Left lobe of liver (tissue), 2 donors: ENCODE data around the gene C1orf198. TPM values are rescaled to one million over a fixed set of nuclear protein-coding genes. Genes with fewer than 3 reads are reported as not detected.
A peak's percentile ranks its signal among the peaks of the same experiment; 100 is the strongest.

Experiments used
- ATAC-seq: fragments of 200-7000 bp; cut with Tn5 transposase; one replicate; pipeline ENCODE4 v1.9.1; 2020; ENCODE audit warnings: mild to moderate bottlenecking, moderate library complexity
- DNase-seq: peaks from one replicate; pipeline ENCODE4 v3.0.0-alpha.2; 2020; ENCODE audit warnings: low spot score
- total RNA-seq: library from RNA; stranded (reverse); gene quantifications from one replicate; pipeline ENCODE4 v1.2.1, GENCODE V29; 2021
- donor health status: DM: no; HTN: no; CAD: no; lungs with moderate emphysema.
- donor health status: DM: no; HTN: yes; CAD: no.

The C1orf198 gene
- total RNA-seq, 1 donor from 2014 or later = 4.6 TPM

DNA sequence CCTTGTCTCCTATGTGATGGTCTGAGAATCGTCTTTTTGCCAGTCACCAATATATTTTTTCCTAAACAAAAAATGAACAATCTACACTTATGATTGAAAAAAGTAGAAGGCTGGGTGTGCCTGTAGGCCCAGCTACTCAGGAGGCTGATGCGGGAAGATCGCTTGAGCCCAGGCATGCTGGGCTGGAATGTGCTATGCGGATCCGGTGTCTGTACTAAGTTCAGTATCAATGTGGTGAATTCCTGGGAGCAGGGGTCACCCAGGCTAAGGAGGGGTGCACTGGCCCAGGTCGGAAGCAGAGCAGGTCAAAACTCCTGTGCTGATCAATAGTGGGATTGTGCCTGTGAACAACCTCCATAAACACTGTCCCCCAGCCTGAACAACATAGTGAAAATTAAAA, 25.7 kb upstream of the C1orf198 start:
- ATAC-seq = no peak
- DNase-seq = no peak

- DNase-seq (no peak), ATAC-seq (no peak)
Observed at GRCh38 chr1:230892018-230892491, 23.7 kb upstream of the C1orf198 start.

- no peak for DNase-seq
- ATAC-seq = no peak
Observed at GRCh38 chr1:230891413-230891812, 23.1 kb upstream of the C1orf198 start.

DNA sequence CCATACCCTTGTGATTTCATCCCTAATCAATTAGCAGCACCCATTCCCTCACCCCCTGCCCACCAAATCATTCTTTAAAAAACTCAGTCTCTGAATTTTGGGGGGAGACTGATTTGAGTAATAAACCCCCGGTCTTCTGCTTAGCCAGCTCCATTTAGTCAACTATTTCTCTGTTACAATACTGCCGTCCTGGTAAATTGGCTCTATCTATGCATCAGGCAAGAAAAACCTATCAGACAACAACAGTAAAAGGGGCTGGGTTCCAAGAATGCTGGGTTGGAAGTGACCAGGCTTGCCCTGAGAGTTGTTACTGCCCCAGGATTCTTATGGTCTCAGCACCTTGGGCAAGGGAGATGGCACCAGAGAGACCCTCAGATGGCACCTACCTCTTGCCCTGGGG, 16.3 kb upstream of the C1orf198 start:
- DNase-seq = no peak
- ATAC-seq = no peak

- DNase-seq = no peak
- no peak for ATAC-seq
Observed at GRCh38 chr1:230883967-230884366, 15.6 kb upstream of the C1orf198 start.

- DNase-seq (no peak), ATAC-seq (no peak)
Observed at GRCh38 chr1:230879778-230880177, 11.5 kb upstream of the C1orf198 start.

- ATAC-seq = no peak
- DNase-seq = no peak
Observed at GRCh38 chr1:230878591-230878990, 10.3 kb upstream of the C1orf198 start.

- no peak for ATAC-seq
- DNase-seq = no peak
Observed at GRCh38 chr1:230877924-230878590, 9.7 kb upstream of the C1orf198 start.

DNA sequence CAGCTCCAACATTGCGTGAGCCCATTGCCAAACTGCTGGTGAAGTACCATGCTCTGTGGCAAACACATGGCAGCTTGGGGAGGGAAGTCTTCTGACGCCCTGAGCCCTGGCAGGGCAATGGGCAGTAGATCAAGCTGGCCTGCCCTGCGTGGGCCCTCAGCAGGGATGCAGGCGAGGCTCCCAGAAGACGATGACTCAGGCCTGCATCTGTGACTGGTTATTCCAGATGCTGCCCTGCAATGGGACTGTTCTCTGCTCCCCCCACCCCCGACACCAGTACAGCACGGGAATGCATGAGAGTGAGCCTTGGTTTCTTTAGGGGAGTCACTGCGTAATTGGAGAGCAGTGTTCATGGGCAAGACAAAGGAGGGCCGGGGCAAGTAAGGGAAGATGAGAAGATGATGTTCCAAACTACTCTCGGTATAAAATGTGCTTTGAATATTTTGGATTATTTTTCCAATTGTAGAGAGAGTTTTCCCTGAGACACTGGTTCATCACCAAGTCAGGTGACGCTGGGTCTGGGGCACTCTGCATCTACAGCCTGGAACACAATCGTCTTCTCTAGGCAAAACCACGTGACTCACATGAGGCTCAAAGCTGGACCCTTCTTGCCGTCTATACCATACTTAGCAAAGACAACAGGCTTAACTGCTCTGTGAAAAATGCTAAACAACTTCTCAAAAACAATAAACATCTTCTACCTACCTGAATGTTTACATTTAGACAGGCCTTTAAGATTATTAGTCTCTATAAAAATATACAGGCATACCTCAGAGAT, 9.0 kb upstream of the C1orf198 start:
- ATAC-seq = no peak
- no peak for DNase-seq

DNA sequence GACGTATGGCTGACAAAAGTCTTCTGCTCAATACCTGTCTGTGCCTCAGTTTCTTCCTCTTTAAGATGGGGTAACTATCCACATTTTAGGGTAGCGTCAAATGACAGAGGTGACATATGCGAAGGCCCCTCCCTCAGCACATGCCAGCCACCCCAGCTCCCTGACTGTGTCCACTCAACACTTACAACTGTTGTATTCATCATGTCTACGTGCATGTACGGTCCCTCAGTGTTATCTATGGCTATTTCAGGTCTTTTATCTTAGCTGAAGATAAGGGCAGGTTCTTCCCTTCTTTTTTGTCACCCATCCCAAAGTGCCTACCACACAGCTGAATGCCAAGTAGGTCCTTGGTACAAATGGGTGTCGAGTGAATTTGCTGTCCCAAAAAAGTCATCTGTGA, 8.3 kb upstream of the C1orf198 start:
- DNase-seq = no peak
- ATAC-seq = no peak

DNA sequence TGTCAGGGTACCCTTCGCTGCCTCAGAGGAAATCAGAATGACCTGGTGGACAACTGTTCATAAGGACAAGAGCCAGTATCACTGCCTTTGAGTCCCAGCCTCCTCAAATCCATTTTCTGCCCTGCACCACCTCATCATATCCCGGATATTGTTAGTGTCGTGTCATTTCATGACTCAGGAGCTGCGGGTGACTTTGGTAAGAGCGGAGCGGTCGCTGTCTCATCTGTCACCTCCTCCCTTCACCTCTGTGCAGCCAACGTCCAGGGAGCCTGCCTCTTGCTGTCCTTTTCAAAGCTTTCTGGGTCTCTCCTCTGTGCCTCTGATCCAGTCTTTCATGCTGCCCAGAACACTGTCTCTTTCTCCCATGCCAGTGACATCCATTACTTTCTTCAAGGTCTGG, 7.0 kb upstream of the C1orf198 start:
- ATAC-seq (no peak), DNase-seq (no peak)

DNA sequence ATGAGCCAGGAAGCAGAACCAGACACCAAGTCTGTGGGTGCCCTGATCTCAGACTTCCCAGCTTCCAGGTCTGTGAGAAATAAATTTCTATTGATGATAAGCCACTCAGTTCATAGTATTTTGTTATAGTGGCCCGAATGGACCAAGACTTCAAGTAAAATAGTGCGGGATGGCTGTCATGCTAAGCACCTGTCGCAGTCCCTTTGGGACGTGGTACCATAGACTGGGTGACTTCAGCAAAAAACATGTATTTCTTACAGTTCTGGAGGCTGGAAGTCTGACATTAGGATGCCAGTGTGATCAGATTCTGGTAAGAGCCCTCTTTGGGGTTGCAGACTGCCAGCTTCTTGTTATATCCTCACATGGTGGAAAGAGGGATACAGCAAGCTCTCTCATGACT, 2.6 kb upstream of the C1orf198 start:
- ATAC-seq = no peak

GRCh38 chr1:230869500-230869899, 1.2 kb upstream of the C1orf198 start:
- ATAC-seq (no peak), DNase-seq (no peak)

More for the DNA sequence above, 2.6 kb upstream of the C1orf198 start:
- DNase-seq = no peak

GRCh38 chr1:230868736-230869385, 540 bp upstream of the C1orf198 start:
- DNase-seq = no peak
- ATAC-seq = peak; percentile 81

GRCh38 chr1:230867101-230867902, 1.0 kb downstream of the C1orf198 start:
- no peak for DNase-seq
- no peak for ATAC-seq

DNA sequence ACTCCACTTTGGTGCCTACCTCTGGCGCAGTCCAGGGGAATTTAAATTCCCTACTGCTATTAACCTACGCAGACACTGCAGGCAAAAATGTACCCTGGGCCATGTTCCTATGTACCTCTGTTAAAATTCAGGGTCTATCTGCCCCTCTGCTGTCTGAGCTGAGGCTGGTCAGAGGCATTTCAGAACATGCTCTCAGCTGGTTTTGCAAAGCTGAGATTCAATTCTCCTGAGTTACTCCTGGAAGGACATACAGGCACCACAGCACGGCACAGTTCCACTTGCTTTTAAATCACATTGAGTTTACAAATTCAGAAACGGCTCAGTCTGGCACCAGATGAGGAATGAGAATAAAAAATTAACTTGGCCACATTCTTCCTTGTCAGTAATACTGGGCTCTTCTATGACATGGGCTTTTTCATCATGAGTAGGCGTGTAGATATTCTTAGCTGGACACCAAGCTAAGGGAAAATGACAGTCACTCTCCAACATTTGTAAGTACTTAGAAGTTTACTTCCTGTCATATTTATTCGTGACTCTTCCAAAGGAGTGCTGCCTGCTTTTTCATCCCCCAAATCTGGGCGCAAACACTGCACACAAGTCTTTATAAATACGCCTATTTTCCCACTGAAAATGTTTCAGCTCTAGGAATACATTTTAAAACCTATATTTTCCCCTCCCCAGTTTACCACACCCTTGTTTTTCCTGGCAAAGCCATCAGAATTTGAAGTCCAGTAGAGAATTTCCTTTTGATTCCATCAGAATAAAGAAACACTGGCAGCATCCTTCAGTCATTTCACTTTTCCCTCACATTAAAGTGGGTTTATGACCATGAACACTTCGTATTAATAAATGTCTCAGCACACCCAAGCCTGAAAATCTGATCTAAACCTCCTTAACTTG, 1.9 kb downstream of the C1orf198 start:
- no peak for DNase-seq
- no peak for ATAC-seq

- ATAC-seq (no peak), DNase-seq (no peak)
Observed at GRCh38 chr1:230865062-230865817, 3.1 kb downstream of the C1orf198 start.

DNA sequence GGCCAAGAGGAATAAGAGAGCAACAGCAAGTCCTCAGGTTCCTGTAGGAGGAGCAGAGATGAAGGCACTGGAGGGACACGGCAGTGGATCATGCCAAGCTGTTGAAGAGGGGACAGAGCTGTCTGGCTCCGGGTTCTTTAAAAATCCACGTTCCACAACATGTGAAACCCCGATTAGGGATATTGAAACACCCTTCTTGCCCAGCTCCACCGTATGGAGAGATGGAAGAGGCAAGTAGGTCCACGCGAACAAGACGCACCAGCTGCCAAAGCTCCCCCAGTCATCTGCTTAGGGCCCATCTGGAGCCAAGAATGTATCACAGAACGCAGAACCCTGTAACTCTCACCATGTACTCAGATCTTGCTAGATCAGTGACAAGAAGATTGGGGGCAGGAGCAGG, 3.9 kb downstream of the C1orf198 start:
- DNase-seq = no peak
- no peak for ATAC-seq

- ATAC-seq (no peak), DNase-seq (no peak)
Observed at GRCh38 chr1:230863449-230863848, 4.9 kb downstream of the C1orf198 start.
